ENCODE data around the gene GRB14.

DNA sequence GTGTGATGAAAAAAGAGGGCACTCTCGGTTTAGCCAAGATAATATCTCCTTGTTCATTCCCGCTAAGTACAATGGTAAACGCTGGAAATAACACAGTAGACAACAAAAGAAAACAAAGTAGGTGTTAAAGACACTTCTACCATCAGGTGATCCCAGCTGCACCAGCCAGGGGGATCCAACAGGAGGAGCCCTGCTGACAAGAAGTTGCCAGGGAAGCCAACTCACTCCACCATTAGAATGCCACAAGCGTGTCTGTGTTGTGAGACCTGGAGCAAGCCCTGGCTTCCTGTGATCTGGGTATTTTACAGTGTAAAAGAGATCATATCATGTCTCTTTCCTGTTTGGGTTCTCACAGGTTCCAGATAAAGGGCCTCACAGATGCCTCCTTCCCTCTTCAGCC, 117.0 kb downstream of the GRB14 start:
- TF ChIP-seq GATA2 (IDR thresholded peaks at IDR 0.05; ENCODE audit: low read depth, low read length), result no peak
- no peak for TF ChIP-seq GATA3 (IDR thresholded peaks at IDR 0.05; ENCODE audit: low read depth, low read length)

Data from SH-SY5Y (cell line).